Measurements from ENCODE around the gene FKBP15.

DNA sequence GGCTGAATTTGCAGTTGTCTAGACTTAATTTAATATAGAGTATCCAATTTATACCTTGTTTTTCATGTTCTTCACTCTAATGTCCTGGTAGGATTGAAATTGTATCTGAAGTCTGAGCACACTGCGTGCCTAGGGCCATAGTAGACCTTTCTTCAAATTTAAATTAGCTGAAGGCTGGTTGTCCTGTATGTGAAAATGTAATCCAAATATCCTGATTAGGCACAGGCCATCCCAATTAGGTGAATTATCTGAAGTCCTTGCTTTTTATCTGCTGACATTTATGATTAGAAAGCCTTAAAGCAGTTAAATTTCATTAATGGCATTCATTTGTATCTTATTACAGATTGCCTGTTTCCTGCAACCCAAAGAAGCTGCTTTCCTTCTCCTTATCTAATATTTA lies 33.9 kb upstream of the FKBP15 start:
- TF ChIP-seq, protein P1, sequence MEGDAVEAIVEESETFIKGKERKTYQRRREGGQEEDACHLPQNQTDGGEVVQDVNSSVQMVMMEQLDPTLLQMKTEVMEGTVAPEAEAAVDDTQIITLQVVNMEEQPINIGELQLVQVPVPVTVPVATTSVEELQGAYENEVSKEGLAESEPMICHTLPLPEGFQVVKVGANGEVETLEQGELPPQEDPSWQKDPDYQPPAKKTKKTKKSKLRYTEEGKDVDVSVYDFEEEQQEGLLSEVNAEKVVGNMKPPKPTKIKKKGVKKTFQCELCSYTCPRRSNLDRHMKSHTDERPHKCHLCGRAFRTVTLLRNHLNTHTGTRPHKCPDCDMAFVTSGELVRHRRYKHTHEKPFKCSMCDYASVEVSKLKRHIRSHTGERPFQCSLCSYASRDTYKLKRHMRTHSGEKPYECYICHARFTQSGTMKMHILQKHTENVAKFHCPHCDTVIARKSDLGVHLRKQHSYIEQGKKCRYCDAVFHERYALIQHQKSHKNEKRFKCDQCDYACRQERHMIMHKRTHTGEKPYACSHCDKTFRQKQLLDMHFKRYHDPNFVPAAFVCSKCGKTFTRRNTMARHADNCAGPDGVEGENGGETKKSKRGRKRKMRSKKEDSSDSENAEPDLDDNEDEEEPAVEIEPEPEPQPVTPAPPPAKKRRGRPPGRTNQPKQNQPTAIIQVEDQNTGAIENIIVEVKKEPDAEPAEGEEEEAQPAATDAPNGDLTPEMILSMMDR (IDR thresholded peaks at IDR 0.05): no peak
- TF ChIP-seq POLR2A (IDR thresholded peaks at IDR 0.05): no peak
